Measurements from ENCODE around the gene XDH.
A peak's percentile ranks its signal among the peaks of the same experiment; 100 is the strongest.

Gene XDH

GRCh38 chr2:31317396-31317795 is 97.1 kb downstream of the XDH start:
- DNase-seq (ENCODE audit: low read depth) = no peak
- H3K4me3 ChIP-seq (ENCODE audit: control insufficient read depth, low read depth, low read length) = no peak overlapping the region
- TF ChIP-seq CTCF (conservative IDR thresholded peaks at IDR 0.05; ENCODE audit: control insufficient read depth, insufficient read depth, low read depth, low read length) = no peak

GRCh38 chr2:31314761-31315160 is 99.8 kb downstream of the XDH start:
- no peak for DNase-seq (ENCODE audit: low read depth)
- TF ChIP-seq CTCF (conservative IDR thresholded peaks at IDR 0.05; ENCODE audit: control insufficient read depth, insufficient read depth, low read depth, low read length) = no peak
- H3K4me3 ChIP-seq (ENCODE audit: control insufficient read depth, low read depth, low read length) = no peak overlapping the region

- no peak for TF ChIP-seq CTCF (conservative IDR thresholded peaks at IDR 0.05; ENCODE audit: control insufficient read depth, insufficient read depth, low read depth, low read length)
- DNase-seq (ENCODE audit: low read depth) = peak; percentile 63
- no peak overlapping the region for H3K4me3 ChIP-seq (ENCODE audit: control insufficient read depth, low read depth, low read length)
Measured at GRCh38 chr2:31312898-31313297, 101.6 kb downstream of the XDH start.

GRCh38 chr2:31304816-31305215 is 109.7 kb downstream of the XDH start:
- H3K4me3 ChIP-seq (ENCODE audit: control insufficient read depth, low read depth, low read length) = no peak overlapping the region
- TF ChIP-seq CTCF (conservative IDR thresholded peaks at IDR 0.05; ENCODE audit: control insufficient read depth, insufficient read depth, low read depth, low read length) = no peak
- DNase-seq (ENCODE audit: low read depth) = no peak

- no peak overlapping the region for H3K4me3 ChIP-seq (ENCODE audit: control insufficient read depth, low read depth, low read length)
- no peak for DNase-seq (ENCODE audit: low read depth)
- no peak for TF ChIP-seq CTCF (conservative IDR thresholded peaks at IDR 0.05; ENCODE audit: control insufficient read depth, insufficient read depth, low read depth, low read length)
Measured at GRCh38 chr2:31302940-31303563, 111.5 kb downstream of the XDH start.

- no peak for TF ChIP-seq CTCF (conservative IDR thresholded peaks at IDR 0.05; ENCODE audit: control insufficient read depth, insufficient read depth, low read depth, low read length)
- H3K4me3 ChIP-seq (ENCODE audit: control insufficient read depth, low read depth, low read length) = no peak overlapping the region
- DNase-seq (ENCODE audit: low read depth) = no peak
Measured at GRCh38 chr2:31300309-31300708, 114.2 kb downstream of the XDH start.

- TF ChIP-seq CTCF (conservative IDR thresholded peaks at IDR 0.05; ENCODE audit: control insufficient read depth, insufficient read depth, low read depth, low read length) = no peak
- DNase-seq (ENCODE audit: low read depth) = no peak
- no peak overlapping the region for H3K4me3 ChIP-seq (ENCODE audit: control insufficient read depth, low read depth, low read length)
Measured at GRCh38 chr2:31299547-31299946, 115.0 kb downstream of the XDH start.
